DND-41 (cell line): ENCODE results near the gene FUT7.

ENCODE experiments used
- EZH2 ChIP-seq: IDR thresholded peaks from 3 replicates; pipeline ENCODE4 v1.6.1; 2012; ENCODE audit warnings: borderline replicate concordance, low read depth, mild to moderate bottlenecking, moderate library complexity, low read length, inconsistent platforms; ENCODE audit not compliant: severe bottlenecking
- TF ChIP-seq, protein P1 (sequence below): IDR thresholded peaks from 2 replicates; pipeline ENCODE4 v1.5.1; 2012; ENCODE audit warnings: borderline replicate concordance, low read length, moderate library complexity, mild to moderate bottlenecking; ENCODE audit not compliant: poor library complexity, severe bottlenecking; ENCODE audit errors: extremely low read depth

GRCh38 chr9:137048655-137049543 lies 17.0 kb upstream of the FUT7 start:
- TF ChIP-seq, protein P1, sequence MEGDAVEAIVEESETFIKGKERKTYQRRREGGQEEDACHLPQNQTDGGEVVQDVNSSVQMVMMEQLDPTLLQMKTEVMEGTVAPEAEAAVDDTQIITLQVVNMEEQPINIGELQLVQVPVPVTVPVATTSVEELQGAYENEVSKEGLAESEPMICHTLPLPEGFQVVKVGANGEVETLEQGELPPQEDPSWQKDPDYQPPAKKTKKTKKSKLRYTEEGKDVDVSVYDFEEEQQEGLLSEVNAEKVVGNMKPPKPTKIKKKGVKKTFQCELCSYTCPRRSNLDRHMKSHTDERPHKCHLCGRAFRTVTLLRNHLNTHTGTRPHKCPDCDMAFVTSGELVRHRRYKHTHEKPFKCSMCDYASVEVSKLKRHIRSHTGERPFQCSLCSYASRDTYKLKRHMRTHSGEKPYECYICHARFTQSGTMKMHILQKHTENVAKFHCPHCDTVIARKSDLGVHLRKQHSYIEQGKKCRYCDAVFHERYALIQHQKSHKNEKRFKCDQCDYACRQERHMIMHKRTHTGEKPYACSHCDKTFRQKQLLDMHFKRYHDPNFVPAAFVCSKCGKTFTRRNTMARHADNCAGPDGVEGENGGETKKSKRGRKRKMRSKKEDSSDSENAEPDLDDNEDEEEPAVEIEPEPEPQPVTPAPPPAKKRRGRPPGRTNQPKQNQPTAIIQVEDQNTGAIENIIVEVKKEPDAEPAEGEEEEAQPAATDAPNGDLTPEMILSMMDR, result no peak
- TF ChIP-seq EZH2, result no peak
